Prostate gland (tissue), 2 donors: ENCODE results near the gene SLC16A2.

ENCODE experiments used
- POLR2A ChIP-seq: fragments of 450-650 bp; IDR thresholded peaks from one replicate; pipeline ENCODE4 v1.6.1; 2016; ENCODE audit warnings: antibody characterized with exemption, mild to moderate bottlenecking
- POLR2AphosphoS5 ChIP-seq: sonication (generic); formaldehyde crosslinking; IDR thresholded peaks from one replicate; pipeline ENCODE4 v1.6.1; 2017; ENCODE audit warnings: antibody characterized with exemption
- TF ChIP-seq, protein P1 (sequence below), 4 experiments: fragments of 200-600 bp in 2 of 4; fragments of 450-650 bp in 2 of 4; sonication (generic) in 2 of 4; IDR thresholded peaks; 1 replicate in 3 of 4; 2 replicates in 1 of 4; pipeline ENCODE4 v1.5.1; 2016 to 2019; ENCODE audit warnings: antibody characterized with exemption in 4 of 4, mild to moderate bottlenecking in 2 of 4, moderate library complexity in 2 of 4

DNA sequence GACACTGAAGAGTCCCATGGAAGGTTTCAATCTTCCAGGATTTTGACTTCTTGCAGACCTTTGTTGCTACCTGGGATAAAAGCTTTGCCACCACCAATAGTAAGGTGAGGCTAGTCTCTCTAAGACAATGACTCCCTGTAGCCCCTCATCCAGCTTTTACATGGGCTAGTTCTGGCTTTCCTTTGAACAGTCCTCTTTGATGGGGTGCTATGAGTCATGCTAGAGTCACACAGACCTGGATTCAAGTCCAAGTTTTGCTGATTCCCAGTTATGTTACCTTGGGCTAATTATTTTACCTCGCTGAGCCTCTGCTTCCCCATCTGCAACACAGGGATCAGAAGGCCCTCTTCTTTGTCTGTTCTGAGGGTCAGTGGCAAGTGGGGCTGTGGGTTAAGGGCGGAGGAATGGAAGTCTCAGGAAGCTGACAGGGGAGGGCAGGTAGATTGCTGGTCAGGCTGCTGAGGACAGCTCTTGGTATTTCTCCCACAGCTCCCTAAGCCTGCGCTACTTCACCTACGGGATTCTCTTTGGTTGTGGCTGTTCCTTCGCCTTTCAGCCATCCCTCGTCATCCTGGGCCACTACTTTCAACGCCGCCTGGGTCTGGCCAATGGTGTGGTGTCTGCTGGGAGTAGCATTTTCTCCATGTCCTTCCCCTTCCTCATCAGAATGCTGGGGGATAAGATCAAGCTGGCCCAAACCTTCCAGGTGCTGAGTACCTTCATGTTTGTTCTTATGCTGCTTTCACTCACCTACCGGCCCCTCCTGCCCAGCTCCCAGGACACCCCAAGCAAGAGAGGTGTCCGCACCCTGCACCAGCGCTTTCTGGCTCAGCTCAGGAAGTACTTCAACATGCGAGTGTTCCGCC lies 102.8 kb downstream of the SLC16A2 start:
- TF ChIP-seq, protein P1, sequence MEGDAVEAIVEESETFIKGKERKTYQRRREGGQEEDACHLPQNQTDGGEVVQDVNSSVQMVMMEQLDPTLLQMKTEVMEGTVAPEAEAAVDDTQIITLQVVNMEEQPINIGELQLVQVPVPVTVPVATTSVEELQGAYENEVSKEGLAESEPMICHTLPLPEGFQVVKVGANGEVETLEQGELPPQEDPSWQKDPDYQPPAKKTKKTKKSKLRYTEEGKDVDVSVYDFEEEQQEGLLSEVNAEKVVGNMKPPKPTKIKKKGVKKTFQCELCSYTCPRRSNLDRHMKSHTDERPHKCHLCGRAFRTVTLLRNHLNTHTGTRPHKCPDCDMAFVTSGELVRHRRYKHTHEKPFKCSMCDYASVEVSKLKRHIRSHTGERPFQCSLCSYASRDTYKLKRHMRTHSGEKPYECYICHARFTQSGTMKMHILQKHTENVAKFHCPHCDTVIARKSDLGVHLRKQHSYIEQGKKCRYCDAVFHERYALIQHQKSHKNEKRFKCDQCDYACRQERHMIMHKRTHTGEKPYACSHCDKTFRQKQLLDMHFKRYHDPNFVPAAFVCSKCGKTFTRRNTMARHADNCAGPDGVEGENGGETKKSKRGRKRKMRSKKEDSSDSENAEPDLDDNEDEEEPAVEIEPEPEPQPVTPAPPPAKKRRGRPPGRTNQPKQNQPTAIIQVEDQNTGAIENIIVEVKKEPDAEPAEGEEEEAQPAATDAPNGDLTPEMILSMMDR (IDR thresholded peaks at IDR 0.05) = no peak
- no peak for TF ChIP-seq POLR2AphosphoS5
- no peak for TF ChIP-seq POLR2A
